ENCODE data around the gene PSRC1.

DNA sequence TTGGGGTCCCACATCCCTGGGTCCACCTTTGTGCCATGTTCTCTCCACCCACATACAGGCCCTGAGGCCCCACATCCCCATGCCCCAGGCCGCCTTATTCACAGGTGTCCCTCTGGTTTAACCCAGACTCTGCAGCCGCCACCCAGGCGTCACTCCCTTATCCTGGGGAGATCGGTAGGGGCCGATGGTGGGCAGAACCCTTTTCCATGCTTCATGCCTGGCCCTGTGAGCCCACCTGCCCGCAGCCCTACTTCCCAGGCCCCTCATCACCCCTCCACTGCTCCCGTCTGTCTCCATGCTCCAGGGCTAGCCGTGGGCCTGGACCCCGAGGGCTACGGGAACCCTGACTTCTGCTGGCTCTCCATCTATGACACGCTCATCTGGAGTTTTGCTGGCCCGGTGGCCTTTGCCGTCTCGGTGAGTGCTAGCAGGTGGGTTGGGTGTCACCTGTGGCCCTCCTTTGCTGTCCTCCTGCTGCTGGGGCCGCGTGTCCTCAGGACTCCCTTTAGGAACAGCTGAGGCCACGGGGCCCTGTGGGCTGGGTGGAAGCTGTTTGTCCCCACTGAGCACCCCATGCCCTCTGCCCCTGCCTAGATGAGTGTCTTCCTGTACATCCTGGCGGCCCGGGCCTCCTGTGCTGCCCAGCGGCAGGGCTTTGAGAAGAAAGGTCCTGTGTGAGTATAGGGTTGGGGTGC, 12.2 kb downstream of the PSRC1 start:
- TF ChIP-seq, protein P1, sequence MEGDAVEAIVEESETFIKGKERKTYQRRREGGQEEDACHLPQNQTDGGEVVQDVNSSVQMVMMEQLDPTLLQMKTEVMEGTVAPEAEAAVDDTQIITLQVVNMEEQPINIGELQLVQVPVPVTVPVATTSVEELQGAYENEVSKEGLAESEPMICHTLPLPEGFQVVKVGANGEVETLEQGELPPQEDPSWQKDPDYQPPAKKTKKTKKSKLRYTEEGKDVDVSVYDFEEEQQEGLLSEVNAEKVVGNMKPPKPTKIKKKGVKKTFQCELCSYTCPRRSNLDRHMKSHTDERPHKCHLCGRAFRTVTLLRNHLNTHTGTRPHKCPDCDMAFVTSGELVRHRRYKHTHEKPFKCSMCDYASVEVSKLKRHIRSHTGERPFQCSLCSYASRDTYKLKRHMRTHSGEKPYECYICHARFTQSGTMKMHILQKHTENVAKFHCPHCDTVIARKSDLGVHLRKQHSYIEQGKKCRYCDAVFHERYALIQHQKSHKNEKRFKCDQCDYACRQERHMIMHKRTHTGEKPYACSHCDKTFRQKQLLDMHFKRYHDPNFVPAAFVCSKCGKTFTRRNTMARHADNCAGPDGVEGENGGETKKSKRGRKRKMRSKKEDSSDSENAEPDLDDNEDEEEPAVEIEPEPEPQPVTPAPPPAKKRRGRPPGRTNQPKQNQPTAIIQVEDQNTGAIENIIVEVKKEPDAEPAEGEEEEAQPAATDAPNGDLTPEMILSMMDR (IDR thresholded peaks at IDR 0.05), result no peak
- TF ChIP-seq EP300 (IDR thresholded peaks at IDR 0.05), result no peak
